Right renal cortex interstitium (tissue), 3 donors: ENCODE results near the gene IGFALS. TPM values are rescaled to one million over a fixed set of nuclear protein-coding genes. Genes with fewer than 3 reads are reported as not detected.

Experiments used
- DNase-seq, 3 donors: peaks; one replicate each; pipeline ENCODE4 v3.0.0-alpha.2; 2013; ENCODE audit warnings: low read depth in 3 of 3, low spot score in 2 of 3
- polyA plus RNA-seq, 3 donors: library from polyadenylated mRNA; unstranded; fragments of 120-200 nt; gene quantifications; one replicate each; pipeline ENCODE4 v1.2.1, GENCODE V29; 2013; ENCODE audit not compliant: insufficient read length in 3 of 3

Gene IGFALS
- polyA plus RNA-seq, 3 donors, result 1.3 to 2.0 (median 2.0) TPM

DNA sequence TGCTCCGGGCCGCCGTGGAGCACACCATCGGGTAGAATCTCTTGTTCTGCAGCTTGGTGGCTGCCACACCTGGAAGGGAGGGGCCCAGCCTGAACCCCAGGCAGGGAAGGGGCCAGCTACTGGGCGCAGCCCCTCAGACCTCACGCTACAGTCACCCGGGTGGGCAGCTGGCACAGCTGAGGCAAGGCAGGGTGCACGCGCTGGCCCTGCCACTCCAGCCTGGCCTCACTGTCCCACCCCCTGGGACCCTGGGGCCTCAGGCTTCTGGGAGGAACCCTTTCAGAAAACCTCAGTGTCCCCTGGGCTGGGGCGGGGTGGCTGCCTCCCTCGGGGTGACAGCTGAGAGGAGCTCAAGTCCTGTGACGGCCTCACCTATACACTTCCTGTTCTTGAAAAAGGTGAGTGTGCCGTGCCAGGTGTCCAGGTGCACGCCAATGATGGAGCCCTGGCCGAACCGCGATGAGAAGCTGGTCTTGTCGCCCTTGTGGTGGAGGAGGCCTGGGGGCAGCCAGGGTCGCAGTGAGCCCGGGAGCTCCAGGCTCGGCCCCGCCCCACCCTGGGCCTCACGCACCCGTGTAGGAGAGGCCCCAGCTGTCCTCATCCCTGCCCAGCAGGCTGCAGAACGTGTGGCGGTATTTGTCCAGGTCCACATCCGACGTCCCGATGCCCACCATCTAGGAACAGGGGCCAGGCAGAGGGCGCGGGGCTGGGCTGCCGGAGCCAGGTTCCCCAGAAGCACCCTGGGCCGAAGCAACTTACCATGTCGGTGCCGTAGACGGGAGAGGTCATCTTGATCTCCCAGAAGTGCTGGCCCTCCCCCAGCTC lies 15.9 kb downstream of the IGFALS start:
- DNase-seq, result no peak

DNA sequence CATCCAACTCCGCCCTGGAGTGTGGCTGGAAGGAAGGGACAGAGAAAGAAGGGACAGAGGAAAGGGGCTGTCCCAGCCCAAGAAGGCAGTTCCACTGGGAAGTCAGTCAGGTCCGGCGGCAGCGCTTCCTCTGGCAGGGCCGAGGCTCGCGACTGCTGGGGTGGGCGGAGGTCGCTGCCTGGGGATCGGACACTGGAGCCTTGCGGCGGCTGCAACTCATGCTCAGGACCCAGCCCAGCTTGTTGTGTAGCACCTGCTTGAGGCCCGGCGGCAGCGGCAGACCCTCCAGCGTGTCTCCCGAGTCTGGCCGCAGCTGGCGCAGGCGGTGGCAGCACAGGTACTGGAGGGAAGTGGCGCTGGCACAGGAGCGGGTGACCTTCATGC lies 16.5 kb downstream of the IGFALS start:
- no peak for DNase-seq

DNA sequence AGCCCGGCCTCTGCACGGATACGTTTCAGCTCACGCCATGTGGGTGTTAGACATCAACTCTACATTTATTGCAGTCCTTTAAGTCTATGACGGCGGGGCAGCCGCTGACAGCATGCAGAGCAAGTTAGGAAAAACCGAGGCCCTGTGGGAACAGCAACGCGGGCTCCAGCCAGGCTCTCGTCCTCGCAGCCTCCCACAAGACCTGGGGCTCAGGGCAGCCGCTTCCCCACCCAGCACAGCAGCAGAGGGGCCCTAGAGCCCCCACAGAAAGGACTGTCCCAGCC lies 16.9 kb downstream of the IGFALS start:
- no peak for DNase-seq

DNA sequence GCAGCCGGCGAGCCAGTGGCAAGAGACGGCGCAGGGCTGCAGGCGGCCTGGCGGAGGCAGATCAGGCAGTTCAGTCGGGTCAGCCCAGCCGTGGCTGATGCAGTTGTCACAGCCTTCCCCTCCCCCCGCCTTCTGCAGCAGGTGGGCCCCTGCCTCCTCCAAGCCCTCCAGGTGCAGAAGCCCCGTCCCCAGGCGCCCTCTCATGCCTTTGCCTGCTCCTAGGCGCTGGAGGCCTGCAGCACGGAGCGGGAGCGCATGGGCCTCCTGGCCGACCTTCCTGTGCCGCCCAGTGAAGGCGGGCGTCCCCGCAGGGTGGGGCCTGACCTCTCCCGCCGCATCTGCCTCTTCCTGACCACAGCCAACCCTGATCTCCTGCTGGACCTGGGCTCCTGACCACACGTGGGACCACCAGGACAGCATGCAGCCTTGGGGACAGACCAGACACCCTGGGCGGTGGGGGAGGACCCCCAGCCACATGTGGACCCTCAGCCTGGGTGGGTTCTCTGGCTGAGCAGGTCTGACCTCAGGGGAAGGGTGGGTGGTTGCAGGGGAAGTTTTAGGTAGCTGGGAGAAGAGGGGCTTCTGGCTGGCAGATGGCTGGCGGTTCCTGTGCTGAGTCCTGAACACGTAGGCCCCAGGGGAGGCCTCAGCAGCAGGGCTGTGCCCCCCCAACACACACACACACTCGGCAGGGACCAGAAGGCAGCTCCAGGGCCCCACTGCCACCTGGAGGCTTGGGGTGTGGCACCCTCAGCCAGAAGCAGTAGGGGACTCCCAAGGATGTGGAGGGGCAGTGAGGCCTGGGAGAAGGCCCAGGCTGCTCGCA lies 17.4 kb downstream of the IGFALS start:
- no peak for DNase-seq

DNA sequence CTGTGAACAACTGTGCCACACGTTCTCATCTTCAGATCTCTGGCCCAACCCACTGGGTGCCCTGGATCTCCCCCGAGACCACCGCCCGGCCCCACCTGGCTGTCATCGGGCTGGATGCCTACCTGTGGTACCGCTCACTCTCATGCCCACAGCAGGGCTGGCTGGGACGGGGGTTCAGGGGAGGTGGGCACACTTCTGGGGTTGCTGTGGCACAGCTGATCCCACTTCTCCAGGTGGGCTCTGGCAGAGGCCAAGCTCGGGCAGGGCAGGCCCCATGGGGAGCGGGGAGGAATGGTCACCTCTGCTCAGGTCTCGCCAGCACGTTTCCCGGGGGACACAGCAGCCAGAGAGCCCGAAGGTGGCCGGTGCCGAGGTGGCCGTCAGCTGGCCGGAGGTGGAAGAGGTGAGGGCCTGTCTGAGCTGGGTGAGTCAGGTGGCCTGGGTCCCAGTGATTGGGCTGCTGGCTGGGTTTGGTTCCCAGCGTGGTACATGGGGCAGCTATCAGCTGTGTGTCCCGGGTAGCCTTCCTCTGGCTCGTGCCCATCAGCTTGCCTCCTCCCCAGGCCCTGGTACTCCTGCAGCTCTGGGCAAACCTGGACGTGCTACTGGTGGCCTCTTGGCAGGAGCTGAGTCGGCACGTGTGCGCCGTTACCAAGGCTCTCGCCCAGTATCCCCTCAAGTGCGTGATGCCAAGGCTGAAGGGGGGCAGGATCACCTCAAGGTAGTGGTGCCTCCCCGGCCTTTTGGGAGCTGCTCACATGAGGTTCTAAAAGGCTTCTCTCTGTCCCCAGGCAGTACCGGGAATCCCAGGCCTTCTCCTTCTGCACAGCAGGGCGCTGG lies 18.3 kb downstream of the IGFALS start:
- no peak for DNase-seq

DNA sequence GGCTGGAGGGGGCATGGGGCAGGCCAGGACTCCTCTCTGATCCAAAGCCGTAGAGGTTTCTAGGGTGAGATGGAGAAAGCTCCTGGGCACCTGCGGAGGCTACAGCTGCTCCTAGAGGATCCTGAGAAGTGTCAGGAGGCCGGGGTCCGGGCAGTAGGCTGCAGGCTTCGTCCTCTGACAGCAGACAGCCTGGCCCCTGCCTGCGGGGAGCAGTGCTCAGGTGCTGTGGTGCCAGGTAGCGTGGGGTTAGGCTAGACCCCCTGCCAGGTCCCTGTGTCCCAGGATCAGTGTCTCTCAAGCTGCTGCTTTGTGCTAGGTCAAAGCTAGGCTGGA lies 19.1 kb downstream of the IGFALS start:
- no peak for DNase-seq

DNA sequence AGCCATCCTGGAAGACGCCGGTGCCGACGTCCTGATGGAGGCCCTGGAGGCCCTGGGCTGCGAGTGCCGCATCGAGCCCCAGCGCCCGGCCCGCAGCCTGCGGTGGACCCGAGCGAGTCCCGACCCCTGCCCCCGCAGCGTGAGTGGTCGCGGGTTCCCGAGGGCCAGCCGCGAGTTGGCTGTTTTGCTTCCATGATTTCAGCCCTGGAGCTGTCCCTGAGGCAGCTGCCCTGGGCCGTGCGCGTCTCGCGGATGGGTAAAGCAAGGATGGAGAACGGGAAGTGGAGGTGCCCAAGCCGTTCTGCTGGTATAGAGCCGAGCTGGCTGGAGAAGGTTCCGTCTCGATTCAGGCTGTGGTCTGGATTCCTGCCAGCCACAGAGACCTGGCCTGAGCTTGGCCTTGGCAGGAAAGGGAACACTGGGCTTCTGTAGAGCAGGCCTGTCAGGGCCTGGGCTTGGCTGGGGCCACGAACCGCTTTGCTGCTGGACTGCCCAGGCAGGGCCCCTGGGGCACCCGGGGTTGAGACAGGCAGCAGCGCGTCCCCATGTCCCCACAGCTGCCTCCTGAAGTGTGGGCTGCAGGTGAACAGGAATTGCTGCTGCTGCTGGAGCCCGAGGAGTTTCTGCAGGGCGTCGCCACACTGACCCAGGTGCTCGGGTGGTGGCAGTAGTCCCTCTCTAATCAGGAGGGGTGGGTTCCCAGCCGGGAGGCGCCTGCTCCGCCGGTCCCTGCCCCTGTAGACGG lies 19.6 kb downstream of the IGFALS start:
- no peak for DNase-seq

DNA sequence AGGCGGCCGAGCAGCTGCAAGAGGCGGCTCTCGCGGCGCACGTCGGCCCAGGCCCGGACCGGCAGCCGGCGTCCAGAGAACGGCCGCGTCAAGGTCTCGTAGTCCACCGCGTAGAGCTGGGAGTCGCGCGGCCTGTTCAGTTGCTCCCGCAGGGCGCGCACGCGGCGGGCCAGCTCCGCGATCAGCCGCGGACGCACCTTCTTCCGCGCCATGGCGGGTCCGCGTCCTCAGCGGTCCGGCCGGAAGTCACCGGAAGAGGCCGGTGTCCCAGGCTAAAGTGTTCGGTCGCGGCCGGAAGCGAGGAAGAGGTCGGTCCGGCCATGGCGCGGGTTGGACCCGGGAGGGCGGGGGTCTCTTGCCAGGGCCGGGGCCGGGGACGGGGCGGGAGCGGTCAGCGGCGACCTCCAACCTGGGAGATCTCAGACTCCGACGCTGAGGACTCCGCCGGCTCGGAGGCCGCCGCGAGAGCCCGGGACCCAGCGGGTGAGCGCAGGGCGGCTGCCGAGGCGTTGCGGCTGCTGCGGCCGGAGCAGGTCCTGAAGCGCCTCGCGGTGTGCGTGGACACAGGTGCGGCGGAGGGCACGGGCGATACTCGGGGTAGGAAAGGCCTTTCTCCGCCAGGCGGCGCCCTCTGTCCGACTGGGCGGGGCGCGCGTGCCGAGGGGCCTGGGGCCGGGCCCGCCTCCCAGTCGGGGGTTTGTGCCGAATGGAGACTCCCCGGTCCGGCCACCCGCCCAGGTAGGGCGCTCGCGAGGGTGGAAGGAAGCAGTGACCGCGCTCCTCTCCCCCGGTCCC lies 20.4 kb downstream of the IGFALS start, which contains the start of gene MRPS34:
Gene MRPS34 (minus strand): TSS at position 227 of the 795 bp plus-strand sequence. CDS start 15 bp downstream, at position 212.
- peak in 2 of 3 donors; percentile 69 to 75 for DNase-seq

DNA sequence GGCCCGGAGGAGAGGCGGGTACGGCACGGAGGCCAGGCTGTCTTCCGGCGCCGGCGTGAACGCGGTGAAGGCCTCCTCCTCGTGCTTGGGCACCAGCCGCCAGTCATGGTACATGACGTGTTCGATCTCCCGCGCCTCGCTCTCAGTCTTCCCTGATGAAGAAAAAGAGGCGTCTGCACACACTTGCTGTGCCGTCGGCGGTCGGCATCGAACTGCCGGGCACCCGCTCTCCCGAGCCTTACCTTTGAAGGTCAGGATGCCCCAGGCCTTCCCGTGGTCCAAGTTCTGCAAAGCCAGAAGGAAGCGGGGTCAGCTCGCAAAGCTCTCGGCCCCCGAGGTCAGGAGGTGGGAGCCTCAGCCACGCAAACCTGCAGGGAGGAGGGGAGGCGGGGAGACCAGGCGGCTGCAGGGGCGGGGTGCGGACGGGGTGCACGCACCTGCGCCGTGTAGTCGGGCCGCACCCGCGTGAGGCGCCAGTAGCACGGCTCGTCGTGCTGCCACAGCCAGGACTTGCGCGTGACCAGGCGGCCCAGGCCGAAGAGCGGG lies 21.1 kb downstream of the IGFALS start, which contains the start of gene EME2:
Gene EME2 (plus strand): TSS at position 449 of the 546 bp plus-strand sequence. CDS start 418 bp downstream, outside the sequence.
- DNase-seq, result no peak

DNA sequence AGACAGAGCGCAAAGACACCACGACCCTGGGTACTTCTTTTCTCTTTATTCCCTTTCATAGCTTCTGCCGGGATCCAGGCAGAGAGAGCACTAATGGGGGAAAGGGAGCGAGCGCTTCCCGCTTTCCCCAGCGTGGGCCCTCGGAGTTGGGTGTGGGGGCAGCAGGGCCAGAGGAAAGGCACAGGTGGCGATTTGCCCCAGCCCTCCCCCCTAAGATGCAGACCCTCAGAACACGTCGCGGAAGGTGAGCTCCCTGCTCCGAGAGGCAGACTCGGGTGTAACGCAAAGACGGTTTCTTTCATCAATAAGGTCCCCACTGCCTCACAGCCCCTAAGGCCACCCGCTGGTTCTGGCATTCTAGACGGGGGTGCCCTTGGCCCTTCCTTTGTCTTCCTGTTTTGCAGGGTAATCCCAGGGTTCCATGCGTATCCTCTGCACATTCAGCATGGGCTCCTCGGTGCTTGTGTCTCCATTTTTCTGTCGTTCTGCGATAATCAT lies 21.6 kb downstream of the IGFALS start:
- DNase-seq, result no peak

DNA sequence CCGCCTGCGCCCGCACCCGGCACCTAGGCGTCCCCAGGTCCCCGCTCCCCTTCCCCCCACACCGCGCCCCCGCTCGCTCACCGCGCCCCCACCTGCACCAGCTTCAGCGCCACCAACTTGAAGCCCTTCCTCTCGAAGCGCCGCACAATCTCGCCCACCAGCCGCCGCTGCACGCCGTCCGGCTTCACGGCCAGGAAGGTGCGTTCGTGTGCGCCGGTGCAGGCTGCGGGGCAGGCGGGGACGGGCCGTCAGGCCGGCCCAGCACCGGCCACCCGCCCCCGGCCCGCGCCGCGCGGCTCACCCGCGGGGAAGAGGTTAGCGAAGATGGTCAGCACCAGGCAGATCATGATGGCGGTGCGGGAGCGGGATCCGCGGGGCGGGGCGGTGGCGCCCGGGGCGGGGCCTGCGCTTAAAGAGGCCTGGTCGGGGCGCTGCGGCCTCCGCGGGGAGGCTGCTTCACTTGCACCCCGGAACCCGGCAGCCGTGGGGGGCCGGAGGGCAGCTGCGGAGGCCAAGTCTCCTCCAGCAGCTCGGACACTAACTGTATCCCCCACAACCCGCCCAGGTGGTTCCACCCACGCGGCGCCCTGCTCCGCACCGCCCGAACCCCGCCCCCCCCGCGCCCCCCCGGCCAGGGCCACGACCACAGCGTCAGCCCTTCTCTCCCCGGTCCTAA lies 22.2 kb downstream of the IGFALS start, which contains the start of gene NME3:
Gene NME3 (minus strand): TSS at position 356 of the 676 bp plus-strand sequence. CDS start 9 bp downstream, at position 347.
- no peak for DNase-seq

DNA sequence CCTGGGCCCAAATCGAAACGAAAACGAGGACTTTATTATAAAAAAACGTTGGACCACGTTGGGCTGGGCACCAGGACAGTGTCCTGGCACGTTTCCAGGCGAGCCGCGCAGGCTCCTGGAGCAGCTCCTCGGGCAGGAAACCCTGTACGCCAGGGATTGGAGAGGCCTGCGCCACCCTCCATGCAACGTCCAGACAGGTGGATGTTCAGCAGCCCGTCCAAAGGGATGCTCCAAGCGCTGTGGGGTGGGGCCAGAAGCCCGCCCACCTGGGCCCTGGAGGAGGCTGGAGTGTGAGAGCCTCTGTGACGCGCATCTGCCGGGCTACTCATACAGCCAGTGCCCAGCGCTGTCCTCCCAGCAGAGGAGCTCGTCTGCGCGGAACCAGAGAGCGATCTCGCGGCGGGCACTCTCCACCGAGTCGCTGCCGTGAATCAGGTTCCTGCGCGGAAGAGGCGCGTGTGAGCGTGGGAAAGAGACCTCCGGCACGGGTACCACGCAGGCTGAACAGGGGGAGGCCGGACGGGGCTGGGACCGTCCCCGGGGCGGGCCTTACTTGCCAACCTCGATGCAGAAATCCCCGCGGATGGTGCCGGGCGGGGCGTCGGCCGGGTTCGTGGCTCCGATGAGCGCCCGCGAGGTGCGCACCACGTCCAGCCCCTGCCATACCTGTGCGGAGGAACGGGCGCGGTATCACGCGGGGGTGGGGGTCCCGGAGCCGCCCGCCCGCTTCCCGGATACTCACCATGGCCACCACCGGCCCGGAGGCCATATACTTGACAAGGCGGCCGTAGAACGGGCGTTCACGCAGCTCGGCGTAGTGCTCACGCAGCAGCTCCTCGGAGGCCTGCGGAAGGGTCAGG lies 22.9 kb downstream of the IGFALS start:
- no peak for DNase-seq

DNA sequence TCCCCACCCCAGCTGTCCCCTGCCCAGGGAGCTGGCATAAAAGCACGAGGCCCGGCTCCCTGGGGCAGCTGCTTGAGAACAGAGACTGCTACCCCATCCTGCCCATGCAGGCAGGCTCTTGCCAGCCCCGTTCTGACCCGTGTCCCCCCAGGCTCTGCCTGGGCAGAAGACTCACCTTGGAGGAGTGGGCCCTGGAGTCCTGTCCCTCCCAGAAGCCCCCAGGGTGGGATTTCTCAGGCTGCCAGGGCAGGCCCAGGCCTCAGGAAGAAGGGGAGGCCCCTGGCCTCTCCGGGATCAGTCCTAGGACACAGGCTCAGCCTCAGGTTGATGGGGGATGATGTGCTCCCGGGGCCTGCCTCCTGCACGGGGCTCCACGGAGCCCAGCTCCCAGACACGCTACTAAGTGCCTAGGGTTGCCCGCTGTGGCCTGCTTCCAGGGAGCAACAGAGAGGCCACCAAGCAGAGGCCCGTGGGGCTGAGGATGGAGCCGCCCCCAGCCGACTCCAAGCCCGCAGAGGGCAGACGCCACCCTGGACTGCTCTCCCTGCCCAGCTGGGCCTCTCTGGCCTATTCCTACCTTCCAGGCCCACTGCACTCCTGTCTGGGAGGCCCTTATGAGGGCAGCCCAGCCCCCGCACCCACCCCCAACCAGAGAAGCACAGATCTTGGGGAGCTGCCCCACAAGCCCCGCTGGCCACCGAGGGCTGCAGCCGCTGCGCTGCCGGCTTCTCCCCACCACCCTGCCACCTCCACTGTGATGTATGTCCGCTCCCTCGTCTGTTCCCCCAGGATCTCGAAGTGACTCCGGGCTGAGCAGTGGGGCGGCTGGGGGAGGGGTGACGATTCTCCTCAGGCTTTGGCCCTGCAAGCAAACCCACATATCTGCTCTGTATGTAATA lies 23.9 kb downstream of the IGFALS start:
- no peak for DNase-seq

DNA sequence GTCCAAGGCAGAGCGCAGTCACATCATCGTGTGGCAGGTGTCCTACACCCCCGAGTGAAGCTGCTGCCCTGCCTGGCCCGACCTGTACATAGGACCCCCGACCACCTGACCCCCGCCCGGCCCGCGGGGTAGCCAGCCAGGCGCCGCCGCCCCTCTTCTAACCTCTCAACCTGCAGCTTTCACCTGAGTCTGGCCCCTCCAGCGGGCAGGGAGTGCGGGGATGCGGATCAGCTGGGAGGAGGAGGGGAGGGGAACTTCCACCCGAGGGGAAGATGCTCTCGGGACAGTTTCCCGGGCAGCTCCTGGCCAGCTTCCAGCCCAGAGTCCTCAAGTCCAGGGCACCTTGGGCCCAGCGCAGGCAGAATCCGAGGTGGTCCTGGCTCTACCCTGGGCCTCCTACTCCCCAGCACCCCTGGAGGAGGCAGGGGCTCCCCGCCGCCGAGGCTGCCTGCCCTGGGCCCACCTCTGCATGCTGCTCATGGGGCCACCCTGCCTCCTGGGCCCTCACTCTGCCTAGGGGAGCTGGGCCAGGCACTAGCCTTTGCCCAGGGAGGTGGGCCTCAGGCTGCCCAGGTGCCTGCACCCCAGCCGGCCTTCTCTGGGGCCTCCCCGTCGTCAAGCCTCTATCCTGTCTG lies 24.6 kb downstream of the IGFALS start:
- DNase-seq, result no peak

DNA sequence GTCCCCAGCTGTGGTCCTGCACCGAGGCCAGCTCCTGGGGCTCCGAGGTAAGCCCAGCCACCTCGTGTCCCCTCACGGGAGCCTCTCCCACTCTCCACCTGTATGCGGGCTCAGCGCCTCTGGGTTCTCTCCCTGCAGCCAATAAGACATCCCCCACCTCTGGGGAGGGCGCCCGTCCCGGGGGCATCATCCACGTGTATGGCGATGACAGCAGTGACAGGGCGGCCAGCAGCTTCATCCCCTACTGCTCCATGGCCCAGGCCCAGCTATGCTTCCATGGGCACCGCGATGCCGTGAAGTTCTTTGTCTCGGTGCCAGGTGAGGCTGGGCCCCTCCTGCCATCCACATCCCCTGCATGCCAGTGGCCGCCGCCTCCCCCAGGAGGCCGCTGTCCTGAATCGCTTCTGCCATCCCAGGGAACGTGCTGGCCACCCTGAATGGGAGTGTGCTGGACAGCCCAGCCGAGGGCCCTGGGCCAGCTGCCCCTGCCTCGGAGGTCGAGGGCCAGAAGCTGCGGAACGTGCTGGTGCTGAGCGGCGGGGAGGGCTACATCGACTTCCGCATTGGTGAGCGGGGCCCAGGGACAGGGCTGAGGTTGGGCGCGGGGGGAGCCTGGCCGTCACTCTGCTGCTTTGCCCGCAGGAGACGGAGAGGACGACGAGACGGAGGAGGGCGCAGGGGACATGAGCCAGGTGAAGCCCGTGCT lies 25.3 kb downstream of the IGFALS start:
- no peak for DNase-seq
